K562 (cell line): ENCODE data around the gene ATXN1.

Source experiments
- ADNP ChIP-seq: fragments of 200-800 bp; sonication (Bioruptor generic); IDR thresholded peaks from 2 replicates; pipeline ENCODE4 v1.6.1; 2016; ENCODE audit warnings: missing genetic modification characterization, missing compliant biosample characterization
- CTCF ChIP-seq, 3 experiments: IDR thresholded peaks in 2 of 3; conservative IDR thresholded peaks in 1 of 3; 2 replicates each; pipeline ENCODE4 v1.5.1; 2011 to 2012; ENCODE audit warnings: low read length in 3 of 3, mild to moderate bottlenecking in 3 of 3, control low read depth in 2 of 3, improper control_type of control experiment in 1 of 3, inconsistent platforms in 1 of 3, low read depth in 1 of 3, mixed read lengths in 1 of 3, moderate library complexity in 1 of 3; ENCODE audit not compliant: insufficient read depth in 2 of 3
- ESRRA ChIP-seq: fragments of 450-650 bp; IDR thresholded peaks from 2 replicates; pipeline ENCODE4 v1.6.1; 2014; ENCODE audit warnings: low read depth, mild to moderate bottlenecking, moderate library complexity, borderline replicate concordance
- EZH2 ChIP-seq: IDR thresholded peaks from 2 replicates; pipeline ENCODE4 v1.6.1; 2012; ENCODE audit warnings: low read depth, mild to moderate bottlenecking, inconsistent platforms, low read length, borderline replicate concordance
- MYC ChIP-seq, 2 experiments: fragments of 250-450 bp in 1 of 2; sonication (Bioruptor Pico) in 1 of 2; IDR thresholded peaks; 2 replicates each; pipeline versions ENCODE4 v1.5.1 to v1.6.1; 2012 to 2021; ENCODE audit warnings: low read depth in 2 of 2, borderline replicate concordance in 1 of 2, improper control_type of control experiment in 1 of 2, low read length in 1 of 2, mild to moderate bottlenecking in 1 of 2, moderate library complexity in 1 of 2

DNA sequence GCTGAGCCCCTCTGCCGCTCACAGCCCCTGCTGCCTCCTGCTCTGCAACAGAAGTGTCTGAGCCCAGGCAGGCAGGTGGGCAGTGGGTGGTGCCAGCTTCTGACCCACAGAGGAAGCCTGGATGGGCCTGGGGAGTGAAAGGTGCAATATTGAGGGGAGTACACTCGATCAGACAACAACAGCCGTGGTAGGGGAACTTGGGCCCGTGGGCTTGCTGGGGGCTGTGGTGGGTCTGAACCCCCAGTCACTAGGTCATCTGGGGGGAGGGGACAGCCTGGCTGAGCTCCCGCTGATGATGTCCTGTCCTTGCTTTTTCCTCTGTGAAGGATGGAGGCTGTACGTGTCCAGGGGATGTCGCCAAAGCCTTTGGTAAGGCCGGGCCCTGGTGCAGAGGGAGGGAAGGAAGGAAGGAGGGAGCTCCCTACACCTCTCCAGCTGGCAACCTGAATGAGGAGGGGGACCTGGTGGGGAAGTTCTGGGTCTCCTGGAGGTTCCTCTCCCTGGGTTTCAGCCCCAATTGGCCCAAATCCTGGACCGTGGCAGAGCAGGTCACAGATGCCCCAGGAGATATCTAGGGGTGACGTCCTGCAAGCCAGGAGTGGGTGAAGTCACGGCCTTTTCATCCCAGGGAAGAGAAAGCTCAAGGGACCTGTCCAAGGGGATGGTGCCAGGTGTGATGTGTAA lies 475.7 kb downstream of the ATXN1 start:
- no peak for TF ChIP-seq EZH2
- no peak; a peak in 1 of 6 replicates for TF ChIP-seq CTCF (IDR thresholded peaks at IDR 0.05 in 2 of 3, conservative IDR thresholded peaks at IDR 0.05 in 1 of 3; ENCODE audit: insufficient read depth in 2 of 3, low read depth in 1 of 3, low read length in 3 of 3)
- no peak for TF ChIP-seq ESRRA
- no peak for TF ChIP-seq ADNP (tag)
- TF ChIP-seq MYC (IDR thresholded peaks at IDR 0.05; ENCODE audit: low read depth, low read length): no peak
- no peak for TF ChIP-seq MYC (CRISPR knock-in tag; IDR thresholded peaks at IDR 0.05; ENCODE audit: borderline replicate concordance, low read depth)
